HL-60 (cell line): ENCODE measurements around the gene BCAS3.

Experiments
- CTCF ChIP-seq: IDR thresholded peaks from one replicate; pipeline ENCODE4 v1.5.1; 2011; ENCODE audit warnings: low read length, control low read depth, inconsistent platforms; ENCODE audit not compliant: insufficient read depth
- GABPA ChIP-seq: IDR thresholded peaks from 2 replicates; pipeline ENCODE4 v1.6.1; 2012; ENCODE audit warnings: low read depth
- POLR2AphosphoS5 ChIP-seq: IDR thresholded peaks from 2 replicates; pipeline ENCODE4 v1.6.1; 2012; ENCODE audit warnings: low read depth
- REST ChIP-seq: IDR thresholded peaks from 2 replicates; pipeline ENCODE4 v1.6.1; 2012; ENCODE audit warnings: low read depth; ENCODE audit not compliant: insufficient replicate concordance
- SPI1 ChIP-seq: IDR thresholded peaks from 2 replicates; pipeline ENCODE4 v1.6.1; 2012; ENCODE audit warnings: low read depth, mild to moderate bottlenecking, borderline replicate concordance

- TF ChIP-seq CTCF (no peak), POLR2AphosphoS5 (no peak), REST (no peak), SPI1 (no peak), GABPA (no peak)
These were observed 1.7 kb upstream of the BCAS3 start for GRCh38 chr17:60675997-60676396.
